Keratinocyte (primary cell): Measurements from ENCODE around the gene WDR93. TPM values are rescaled to one million over a fixed set of nuclear protein-coding genes. Genes with fewer than 3 reads are reported as not detected.

Source experiments
- DNase-seq: peaks from one replicate; pipeline ENCODE4 v3.0.0-alpha.2; 2011; ENCODE audit warnings: low read depth, missing footprints, low spot score
- FAIRE-seq: peaks from 2 replicates; lab custom pipeline; 2011; peaks lifted over from hg19 to GRCh38; lab: Jason Lieb, UNC
- H2AFZ ChIP-seq: 2 replicates; pipeline ENCODE4 v1.6.0; 2012; ENCODE audit warnings: low read length, control low read depth, inconsistent platforms; ENCODE audit not compliant: control insufficient read depth
- H3K27ac ChIP-seq: 2 replicates; pipeline ENCODE4 v1.5.1; 2011; ENCODE audit warnings: low read length; ENCODE audit not compliant: control insufficient read depth, insufficient read depth
- H3K27me3 ChIP-seq: 3 replicates; pipeline ENCODE4 v1.6.0; 2011; ENCODE audit warnings: low read length; ENCODE audit not compliant: control insufficient read depth, insufficient read depth; ENCODE audit errors: extremely low read depth
- H3K36me3 ChIP-seq, 2 experiments: 2 replicates in 1 of 2; 3 replicates in 1 of 2; pipeline ENCODE4 v1.5.1; 2011; ENCODE audit warnings: low read length in 2 of 2, mild to moderate bottlenecking in 1 of 2; ENCODE audit not compliant: control insufficient read depth in 2 of 2, insufficient read depth in 2 of 2; ENCODE audit errors: extremely low read depth in 1 of 2
- H3K4me1 ChIP-seq: 3 replicates; pipeline ENCODE4 v1.5.1; 2011; ENCODE audit warnings: low read length; ENCODE audit not compliant: control insufficient read depth, insufficient read depth; ENCODE audit errors: extremely low read depth
- H3K4me2 ChIP-seq: 3 replicates; pipeline ENCODE4 v1.6.0; 2011; ENCODE audit warnings: low read depth, low read length; ENCODE audit not compliant: control insufficient read depth, insufficient read depth; ENCODE audit errors: extremely low read depth
- H3K4me3 ChIP-seq, 3 experiments: fragments of 200-600 bp in 1 of 3; sonication (generic) in 1 of 3; 2 replicates in 2 of 3; 3 replicates in 1 of 3; pipeline ENCODE4 v1.5.1; 2011 to 2016; ENCODE audit warnings: low read length in 3 of 3, mild to moderate bottlenecking in 3 of 3, control low read depth in 2 of 3, inconsistent platforms in 1 of 3, low read depth in 1 of 3, mixed read lengths in 1 of 3, mixed run types in 1 of 3, moderate library complexity in 1 of 3; ENCODE audit not compliant: control insufficient read depth in 2 of 3, insufficient read depth in 2 of 3; ENCODE audit errors: extremely low read depth in 1 of 3
- H3K79me2 ChIP-seq: 2 replicates; pipeline ENCODE4 v1.6.0; 2012; ENCODE audit warnings: low read length; ENCODE audit not compliant: control insufficient read depth, insufficient read depth
- H3K9ac ChIP-seq: 3 replicates; pipeline ENCODE4 v1.6.0; 2011; ENCODE audit warnings: low read length; ENCODE audit not compliant: control insufficient read depth, insufficient read depth; ENCODE audit errors: extremely low read depth
- H3K9me1 ChIP-seq: 3 replicates; pipeline ENCODE4 v1.6.0; 2011; ENCODE audit warnings: low read length; ENCODE audit not compliant: control insufficient read depth, insufficient read depth; ENCODE audit errors: extremely low read depth
- H3K9me3 ChIP-seq: 2 replicates; pipeline ENCODE4 v1.5.1; 2012; ENCODE audit warnings: low read depth, low read length; ENCODE audit not compliant: control insufficient read depth
- H4K20me1 ChIP-seq: 3 replicates; pipeline ENCODE4 v1.6.0; 2011; ENCODE audit warnings: low read length; ENCODE audit not compliant: control insufficient read depth, insufficient read depth; ENCODE audit errors: extremely low read depth
- EZH2 ChIP-seq: IDR thresholded peaks from one replicate; pipeline ENCODE4 v1.6.1; 2012; ENCODE audit warnings: inconsistent platforms, mild to moderate bottlenecking, low read length, moderate library complexity
- dilution Hi-C: fragments of 300-500 bp; cut with MboI; formaldehyde crosslinking; loops from one replicate; pipeline ENCODE4 v1.7.0; 2020; ENCODE audit warnings: low sequenced_read_pairs; ENCODE audit not compliant: extremely low pct_ligation_motif_present
- polyA plus RNA-seq, 5 experiments: library from polyadenylated mRNA; depleted of rRNA in 3 of 5; stranded (reverse) in 3 of 5; stranded (forward) in 1 of 5; unstranded in 1 of 5; fragments of >200 nt; gene quantifications; 1 replicate in 1 of 5; 2 replicates in 3 of 5; 3 replicates in 1 of 5; pipeline versions ENCODE4 v1.2.1 to v1.2.3, GENCODE V29; 2011 to 2012; ENCODE audit warnings: missing spikeins in 2 of 5, low read depth in 1 of 5, low replicate concordance in 1 of 5
- TF ChIP-seq, protein P1 (sequence below), 3 experiments: IDR thresholded peaks in 1 of 3; conservative IDR thresholded peaks in 1 of 3; optimal IDR thresholded peaks in 1 of 3; 2 replicates in 2 of 3; 3 replicates in 1 of 3; pipeline versions ENCODE3 to v1.5.1; 2011; ENCODE audit warnings: low read length in 3 of 3, mild to moderate bottlenecking in 3 of 3, moderate library complexity in 2 of 3, control low read depth in 1 of 3, inconsistent platforms in 1 of 3; ENCODE audit not compliant: insufficient read depth in 2 of 3; ENCODE audit errors: extremely low read depth in 1 of 3

WDR93 gene
- polyA plus RNA-seq, 1 donor (not counting 4 experiments of a cell fraction or from before 2014, with no cell fraction given), result 0.05 TPM

DNA sequence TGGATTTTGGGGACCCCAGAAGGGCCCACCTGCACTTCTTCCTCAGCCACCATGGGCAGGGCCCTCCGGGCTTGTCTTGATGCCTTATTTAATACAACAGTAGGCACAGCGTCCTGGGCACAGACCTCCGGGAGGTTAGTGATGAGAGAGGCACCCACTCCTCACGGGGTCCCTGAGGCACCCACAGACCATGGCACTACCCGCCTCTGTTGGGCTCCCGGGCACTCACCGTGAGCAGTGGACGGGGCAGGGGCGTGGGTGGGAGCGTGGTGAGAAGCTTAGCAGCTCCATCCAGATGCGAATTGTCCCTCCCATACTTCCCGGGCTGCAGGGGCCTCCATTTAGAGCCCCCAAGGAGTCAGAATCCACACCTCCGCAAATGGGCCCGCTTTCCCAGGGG lies 85.2 kb downstream of the WDR93 start:
- no peaks in the 10 kb centered on the region for H3K79me2 ChIP-seq
- no peaks in the 10 kb centered on the region for H3K27me3 ChIP-seq
- H3K27ac ChIP-seq, result no peak overlapping the region
- FAIRE-seq, result no peak
- no peak overlapping the region for H3K9ac ChIP-seq
- no peak overlapping the region for H2AFZ ChIP-seq
- H3K9me3 ChIP-seq, result no peaks in the 10 kb centered on the region
- H3K4me2 ChIP-seq, result peak overlapping the region; percentile 73
- dilution Hi-C loops, result no loop called here
- H3K9me1 ChIP-seq, result no peaks in the 10 kb centered on the region
- no peaks in the 10 kb centered on the region for H4K20me1 ChIP-seq
- peaks cover 38% of the 10 kb centered on the region for H3K4me1 ChIP-seq
- H3K4me3 ChIP-seq, result no peak overlapping the region
- DNase-seq, result no peak
- no peaks in the 10 kb centered on the region for H3K36me3 ChIP-seq
- TF ChIP-seq, protein P1, sequence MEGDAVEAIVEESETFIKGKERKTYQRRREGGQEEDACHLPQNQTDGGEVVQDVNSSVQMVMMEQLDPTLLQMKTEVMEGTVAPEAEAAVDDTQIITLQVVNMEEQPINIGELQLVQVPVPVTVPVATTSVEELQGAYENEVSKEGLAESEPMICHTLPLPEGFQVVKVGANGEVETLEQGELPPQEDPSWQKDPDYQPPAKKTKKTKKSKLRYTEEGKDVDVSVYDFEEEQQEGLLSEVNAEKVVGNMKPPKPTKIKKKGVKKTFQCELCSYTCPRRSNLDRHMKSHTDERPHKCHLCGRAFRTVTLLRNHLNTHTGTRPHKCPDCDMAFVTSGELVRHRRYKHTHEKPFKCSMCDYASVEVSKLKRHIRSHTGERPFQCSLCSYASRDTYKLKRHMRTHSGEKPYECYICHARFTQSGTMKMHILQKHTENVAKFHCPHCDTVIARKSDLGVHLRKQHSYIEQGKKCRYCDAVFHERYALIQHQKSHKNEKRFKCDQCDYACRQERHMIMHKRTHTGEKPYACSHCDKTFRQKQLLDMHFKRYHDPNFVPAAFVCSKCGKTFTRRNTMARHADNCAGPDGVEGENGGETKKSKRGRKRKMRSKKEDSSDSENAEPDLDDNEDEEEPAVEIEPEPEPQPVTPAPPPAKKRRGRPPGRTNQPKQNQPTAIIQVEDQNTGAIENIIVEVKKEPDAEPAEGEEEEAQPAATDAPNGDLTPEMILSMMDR (optimal IDR thresholded peaks at IDR 0.05 in 1 of 3, IDR thresholded peaks at IDR 0.05 in 1 of 3, conservative IDR thresholded peaks at IDR 0.05 in 1 of 3; ENCODE audit: extremely low read depth in 1 of 3, insufficient read depth in 2 of 3, low read length in 3 of 3), result no peak
- no peak for TF ChIP-seq EZH2

DNA sequence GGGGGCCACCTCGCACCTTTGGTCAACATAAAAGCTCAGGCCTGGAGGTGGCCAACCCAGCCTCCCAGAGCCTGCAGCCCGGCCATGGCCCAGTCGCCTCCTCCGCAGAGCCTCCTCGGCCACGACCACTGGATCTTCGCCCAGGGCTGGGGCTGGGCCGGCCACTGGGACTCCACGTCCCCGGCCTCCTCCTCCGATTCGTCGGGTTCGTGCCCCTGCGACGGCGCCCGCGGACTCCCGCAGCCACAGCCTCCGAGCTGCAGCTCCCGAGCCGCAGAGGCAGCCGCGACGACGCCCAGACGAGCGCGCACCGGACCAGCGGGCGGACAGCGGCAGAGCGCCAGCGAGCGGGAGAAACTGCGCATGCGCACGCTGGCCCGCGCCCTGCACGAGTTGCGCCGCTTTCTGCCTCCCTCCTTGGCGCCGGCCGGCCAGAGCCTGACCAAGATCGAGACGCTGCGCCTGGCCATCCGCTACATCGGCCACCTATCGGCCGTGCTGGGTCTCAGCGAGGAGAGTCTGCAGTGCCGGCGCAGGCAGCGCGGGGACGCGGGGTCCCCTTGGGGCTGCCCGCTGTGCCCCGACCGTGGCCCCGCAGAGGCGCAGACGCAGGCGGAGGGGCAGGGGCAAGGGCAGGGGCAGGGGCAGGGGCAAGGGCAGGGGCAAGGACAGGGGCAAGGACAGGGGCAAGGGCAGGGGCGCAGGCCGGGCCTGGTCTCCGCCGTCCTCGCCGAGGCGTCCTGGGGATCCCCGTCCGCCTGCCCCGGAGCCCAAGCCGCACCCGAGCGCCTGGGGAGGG lies 85.9 kb downstream of the WDR93 start, which contains the start of gene MESP2:
Gene MESP2 (plus strand): TSS at position 59 of the 799 bp plus-strand sequence. CDS start 26 bp downstream, at position 85.
- Histone ChIP-seq H3K27ac (no peak within 1 kb of the TSS), H3K9me3 (no peaks in the 10 kb centered on the region), H3K4me1 (peaks cover 44% of the 10 kb centered on the region), H3K9ac (peak within 1 kb of the TSS; percentile 28), H3K4me2 (peak within 1 kb of the TSS; percentile 73), H3K79me2 (no peaks in the 10 kb centered on the region), H4K20me1 (no peaks in the 10 kb centered on the region), H3K9me1 (no peaks in the 10 kb centered on the region), H3K4me3 (peak within 1 kb of the TSS in 1 of 3 experiments; percentile 14), H3K27me3 (no peaks in the 10 kb centered on the region), H3K36me3 (no peaks in the 10 kb centered on the region), H2AFZ (peak within 1 kb of the TSS; percentile 78)
- dilution Hi-C loops, result no loop called here
- no peak for DNase-seq
- no peak for FAIRE-seq
- TF ChIP-seq, protein P1 (optimal IDR thresholded peaks at IDR 0.05 in 1 of 3, IDR thresholded peaks at IDR 0.05 in 1 of 3, conservative IDR thresholded peaks at IDR 0.05 in 1 of 3; ENCODE audit: extremely low read depth in 1 of 3, insufficient read depth in 2 of 3, low read length in 3 of 3), result no peak
- TF ChIP-seq EZH2, result no peak
